Activated CD8-positive, alpha-beta memory T cell treated with anti-CD3 and anti-CD28 coated beads, Interleukin-2, amount 50 U/mL, for 4 hours (primary cell): Measurements from ENCODE around the gene SRMS.
"Not testable (repeated sequence)": the region's sequence is repeated elsewhere in the genome, so short reads cannot be mapped to it uniquely, and the experiment has no call there.

Experiments
- DNase-seq: peaks from one replicate; pipeline ENCODE4 v3.0.0-alpha.2; 2020

Gene SRMS

GRCh38 chr20:63578224-63579016 is 30.9 kb upstream of the SRMS start:
- DNase-seq, result no peak

GRCh38 chr20:63577317-63577894 is 29.9 kb upstream of the SRMS start:
- no peak for DNase-seq

- no peak for DNase-seq
Observed at GRCh38 chr20:63576311-63576710, 28.8 kb upstream of the SRMS start.

- DNase-seq, result no peak
Observed at GRCh38 chr20:63574829-63575743, 27.5 kb upstream of the SRMS start.

GRCh38 chr20:63574156-63574828 is 26.7 kb upstream of the SRMS start, which contains the start of gene HELZ2:
HELZ2 (minus strand) TSS chr20:63574239; CDS start chr20:63572385, 1,854 bp downstream.
- peak; percentile 70 for DNase-seq

GRCh38 chr20:63573647-63574131 is 26.1 kb upstream of the SRMS start:
- DNase-seq, result no peak

GRCh38 chr20:63572788-63573646 is 25.5 kb upstream of the SRMS start:
- no peak for DNase-seq

GRCh38 chr20:63572071-63572787 is 24.7 kb upstream of the SRMS start:
- no peak for DNase-seq

- DNase-seq, result not testable (repeated sequence)
Observed at GRCh38 chr20:63571087-63571478, 23.5 kb upstream of the SRMS start.

- DNase-seq, result no peak
Observed at GRCh38 chr20:63570281-63571086, 22.9 kb upstream of the SRMS start.

GRCh38 chr20:63568986-63569949 is 21.7 kb upstream of the SRMS start:
- no peak for DNase-seq

- DNase-seq, result no peak
Observed at GRCh38 chr20:63568170-63568981, 20.8 kb upstream of the SRMS start.

GRCh38 chr20:63567386-63568169 is 20.0 kb upstream of the SRMS start:
- peak; percentile 58 for DNase-seq

GRCh38 chr20:63567136-63567385 is 19.5 kb upstream of the SRMS start:
- no peak for DNase-seq

GRCh38 chr20:63566395-63567135 is 19.0 kb upstream of the SRMS start:
- DNase-seq, result no peak

GRCh38 chr20:63565699-63566335 is 18.3 kb upstream of the SRMS start:
- DNase-seq, result no peak
